ENCODE measurements around the gene PSTK. TPM values are rescaled to one million over a fixed set of nuclear protein-coding genes. Genes with fewer than 3 reads are reported as not detected.

PSTK gene
- total and polyA plus RNA-seq, 2 of the 13 experiments (the other 11 are each of a cell fraction or from before 2014, with no cell fraction given) = 8.2 to 9.3 TPM

DNA sequence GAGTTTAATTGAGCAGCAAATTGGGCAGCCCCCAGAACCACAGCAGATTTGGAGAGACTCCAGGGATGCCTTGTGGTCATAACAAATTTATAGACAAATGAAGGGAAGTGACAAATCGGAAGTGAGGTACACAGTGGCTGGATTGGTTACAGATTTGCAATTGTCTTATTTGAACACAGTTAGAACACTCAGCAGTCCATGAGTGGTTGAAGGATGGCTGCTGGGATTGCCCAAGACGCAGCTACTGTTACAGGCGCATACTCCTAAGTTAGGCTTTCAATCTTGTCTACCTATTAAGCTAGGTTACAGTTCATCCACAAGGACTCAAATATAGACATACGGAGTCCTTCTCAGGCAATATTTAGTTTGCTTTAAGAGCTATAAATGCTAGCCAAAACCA lies 36.0 kb downstream of the PSTK start:
- POLR2A ChIA-PET = interaction anchor here (6.5 kb wide), 1 partner anchor 6 kb away, joined by 131 read pairs; the partner anchor contains the start of genes ACADSB and IKZF5
- 93% methylated on average over 4 of the region's 4 CpGs for WGBS (ENCODE audit: low lambda C conversion rate)

More for the DNA sequence above, 36.0 kb downstream of the PSTK start:
- ATAC-seq = no peak
- CTCF ChIA-PET (ENCODE audit: low intra/inter-chr PET ratio, low total read pairs) = no interaction called here
- peaks cover 85% of the 10 kb centered on the region for H3K4me1 ChIP-seq (ENCODE audit: insufficient read depth, low read length)
- H3K9me3 ChIP-seq (ENCODE audit: low read length) = no peaks in the 10 kb centered on the region
- H3K4me2 ChIP-seq (ENCODE audit: low read depth, low read length) = no peak overlapping the region
- intact Hi-C loops (cut with micrococcal nuclease; ENCODE audit: unreplicated experiment) = no loop called here
- TF ChIP-seq, protein P1, sequence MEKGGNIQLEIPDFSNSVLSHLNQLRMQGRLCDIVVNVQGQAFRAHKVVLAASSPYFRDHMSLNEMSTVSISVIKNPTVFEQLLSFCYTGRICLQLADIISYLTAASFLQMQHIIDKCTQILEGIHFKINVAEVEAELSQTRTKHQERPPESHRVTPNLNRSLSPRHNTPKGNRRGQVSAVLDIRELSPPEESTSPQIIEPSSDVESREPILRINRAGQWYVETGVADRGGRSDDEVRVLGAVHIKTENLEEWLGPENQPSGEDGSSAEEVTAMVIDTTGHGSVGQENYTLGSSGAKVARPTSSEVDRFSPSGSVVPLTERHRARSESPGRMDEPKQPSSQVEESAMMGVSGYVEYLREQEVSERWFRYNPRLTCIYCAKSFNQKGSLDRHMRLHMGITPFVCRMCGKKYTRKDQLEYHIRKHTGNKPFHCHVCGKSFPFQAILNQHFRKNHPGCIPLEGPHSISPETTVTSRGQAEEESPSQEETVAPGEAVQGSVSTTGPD (CRISPR knock-in tag; IDR thresholded peaks at IDR 0.05) = no peak
- TF ChIP-seq, protein P2, sequence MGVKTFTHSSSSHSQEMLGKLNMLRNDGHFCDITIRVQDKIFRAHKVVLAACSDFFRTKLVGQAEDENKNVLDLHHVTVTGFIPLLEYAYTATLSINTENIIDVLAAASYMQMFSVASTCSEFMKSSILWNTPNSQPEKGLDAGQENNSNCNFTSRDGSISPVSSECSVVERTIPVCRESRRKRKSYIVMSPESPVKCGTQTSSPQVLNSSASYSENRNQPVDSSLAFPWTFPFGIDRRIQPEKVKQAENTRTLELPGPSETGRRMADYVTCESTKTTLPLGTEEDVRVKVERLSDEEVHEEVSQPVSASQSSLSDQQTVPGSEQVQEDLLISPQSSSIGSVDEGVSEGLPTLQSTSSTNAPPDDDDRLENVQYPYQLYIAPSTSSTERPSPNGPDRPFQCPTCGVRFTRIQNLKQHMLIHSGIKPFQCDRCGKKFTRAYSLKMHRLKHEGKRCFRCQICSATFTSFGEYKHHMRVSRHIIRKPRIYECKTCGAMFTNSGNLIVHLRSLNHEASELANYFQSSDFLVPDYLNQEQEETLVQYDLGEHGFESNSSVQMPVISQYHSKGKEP (CRISPR knock-in tag; IDR thresholded peaks at IDR 0.05) = no peak
- no peak for TF ChIP-seq RBFOX2 (IDR thresholded peaks at IDR 0.05; ENCODE audit: low read depth, low read length)
- no peak for TF ChIP-seq CENPT (CRISPR knock-in tag; IDR thresholded peaks at IDR 0.05; ENCODE audit: low read depth)
- no peak for TF ChIP-seq RNF2 (conservative IDR thresholded peaks at IDR 0.05; ENCODE audit: low read depth)
- TF ChIP-seq RXRA (CRISPR knock-in tag; IDR thresholded peaks at IDR 0.05) = no peak
- no peak for TF ChIP-seq ZNF850 (CRISPR knock-in tag; conservative IDR thresholded peaks at IDR 0.05)
- no peak for TF ChIP-seq SIX1 (CRISPR knock-in tag; IDR thresholded peaks at IDR 0.05; ENCODE audit: borderline replicate concordance)
- TF ChIP-seq MIXL1 (CRISPR knock-in tag; IDR thresholded peaks at IDR 0.05) = no peak
- TF ChIP-seq ZNF552 (CRISPR knock-in tag; IDR thresholded peaks at IDR 0.05; ENCODE audit: borderline replicate concordance) = no peak
- no peak for TF ChIP-seq GATAD1 (CRISPR knock-in tag; IDR thresholded peaks at IDR 0.05)
- no peak overlapping the region for H2AFZ ChIP-seq (ENCODE audit: low read length)
- H3K36me3 ChIP-seq (replicated peaks in 1 of 2; ENCODE audit: control insufficient read depth in 1 of 2, insufficient read depth in 2 of 2, low read length in 2 of 2) = peaks cover 3 to 11% of the 10 kb centered on the region in 2 experiments; a peak in 3 of 5 replicates
- no peak overlapping the region for H3K9ac ChIP-seq (ENCODE audit: insufficient read depth, low read depth, low read length)
- no peak for FAIRE-seq
- H4K20me1 ChIP-seq (ENCODE audit: insufficient read depth, low read length) = no peaks in the 10 kb centered on the region; the same call in 1 of the 2 replicates
- H3K27ac ChIP-seq (ENCODE audit: extremely low read length, insufficient read depth, low read length) = peak overlapping the region; percentile 23
- peaks cover 76% of the 10 kb centered on the region for H3K79me2 ChIP-seq (ENCODE audit: insufficient read depth, low read length)
- H3K4me3 ChIP-seq (replicated peaks in 1 of 3; ENCODE audit: insufficient read depth in 1 of 3, low read depth in 2 of 3, low read length in 3 of 3) = no peak overlapping the region
- DNase-seq (ENCODE audit: low spot score) = no peak
- in situ Hi-C loops (cut with HindIII; ENCODE audit: extremely low pct_ligation_motif_present, low pct_unique_long_range_greater_than_20kb) = no loop called here
- H3K27me3 ChIP-seq (ENCODE audit: control insufficient read depth in 1 of 2, insufficient read depth in 2 of 2, low read length in 2 of 2) = no peaks in the 10 kb centered on the region
- BruUV-seq (replicated peaks) = no TSS peak
